Measurements from ENCODE around the gene TGFBR3.
"Not testable (repeated sequence)": the region's sequence is repeated elsewhere in the genome, so short reads cannot be mapped to it uniquely, and the experiment has no call there.

Gene TGFBR3

GRCh38 chr1:91846007-91846638 is 39.8 kb downstream of the TGFBR3 start:
- peak; percentile 98 for DNase-seq

- no peak for DNase-seq
Observed at GRCh38 chr1:91844862-91845528, 41.0 kb downstream of the TGFBR3 start.

GRCh38 chr1:91843843-91844242 is 42.1 kb downstream of the TGFBR3 start:
- DNase-seq, result no peak

GRCh38 chr1:91842563-91842962 is 43.4 kb downstream of the TGFBR3 start:
- no peak for DNase-seq

GRCh38 chr1:91842056-91842455 is 43.9 kb downstream of the TGFBR3 start:
- DNase-seq, result no peak

- not testable (repeated sequence) for DNase-seq
Observed at GRCh38 chr1:91840276-91840675, 45.7 kb downstream of the TGFBR3 start.

- no peak for DNase-seq
Observed at GRCh38 chr1:91836331-91837040, 49.5 kb downstream of the TGFBR3 start.

GRCh38 chr1:91835087-91835521 is 50.8 kb downstream of the TGFBR3 start:
- DNase-seq, result no peak

- DNase-seq, result not testable (repeated sequence)
Observed at GRCh38 chr1:91834549-91834948, 51.4 kb downstream of the TGFBR3 start.

- no peak for DNase-seq
Observed at GRCh38 chr1:91833946-91834345, 52.0 kb downstream of the TGFBR3 start.

- no peak for DNase-seq
Observed at GRCh38 chr1:91831132-91831930, 54.6 kb downstream of the TGFBR3 start.

- DNase-seq, result peak; percentile 79
Observed at GRCh38 chr1:91830242-91831131, 55.5 kb downstream of the TGFBR3 start.

- DNase-seq, result no peak
Observed at GRCh38 chr1:91829293-91830153, 56.4 kb downstream of the TGFBR3 start.

GRCh38 chr1:91828583-91829281 is 57.2 kb downstream of the TGFBR3 start:
- no peak for DNase-seq

- no peak for DNase-seq
Observed at GRCh38 chr1:91827459-91828321, 58.3 kb downstream of the TGFBR3 start.

- DNase-seq, result no peak
Observed at GRCh38 chr1:91827087-91827458, 58.9 kb downstream of the TGFBR3 start.

GRCh38 chr1:91826649-91827048 is 59.3 kb downstream of the TGFBR3 start:
- no peak for DNase-seq

GRCh38 chr1:91826248-91826647 is 59.7 kb downstream of the TGFBR3 start:
- DNase-seq, result no peak

GRCh38 chr1:91821126-91821868 is 64.7 kb downstream of the TGFBR3 start:
- DNase-seq, result no peak
